ENCODE measurements around the gene IL1R1. TPM values are rescaled to one million over a fixed set of nuclear protein-coding genes. Genes with fewer than 3 reads are reported as not detected.

The IL1R1 gene
- total RNA-seq, 2 experiments from 2014 or later: not detected

GRCh38 chr2:102181919-102182635 is 39.5 kb downstream of the IL1R1 start:
- Histone ChIP-seq H3K4me2 (ENCODE audit: low read length) (no peak overlapping the region), H3K79me2 (ENCODE audit: insufficient read depth, low read depth, low read length) (no peaks in the 10 kb centered on the region), H3K4me1 (ENCODE audit: insufficient read depth, low read length, poor library complexity, severe bottlenecking) (no peaks in the 10 kb centered on the region), H3K27ac (ENCODE audit: low read depth, low read length, poor library complexity, severe bottlenecking) (no peak overlapping the region), H3K9me2 (ENCODE audit: insufficient read depth, low read length) (no peaks in the 10 kb centered on the region), H3K9me3 (ENCODE audit: low read length) (no peaks in the 10 kb centered on the region), H3K36me3 (ENCODE audit: insufficient read depth, low read length) (no peaks in the 10 kb centered on the region), H4K20me1 (ENCODE audit: insufficient read depth, low read length) (no peaks in the 10 kb centered on the region), H2AFZ (ENCODE audit: low read length) (no peak overlapping the region), H3K4me3 (ENCODE audit: low read depth, low read length, poor library complexity, severe bottlenecking) (no peak overlapping the region)
- CTCF ChIA-PET (ENCODE audit: unreplicated experiment): no interaction called here
- POLR2A ChIA-PET: no interaction called here
- no TSS peak for BruUV-seq (replicated peaks)
- no peak for DNase-seq (ENCODE audit: low spot score)
- TF ChIP-seq CTCF (conservative IDR thresholded peaks at IDR 0.05; ENCODE audit: low read length): no peak
- TF ChIP-seq EZH2phosphoT487 (IDR thresholded peaks at IDR 0.05; ENCODE audit: borderline replicate concordance, low read depth, low read length): no peak
- intact Hi-C loops (cut with micrococcal nuclease; ENCODE audit: unreplicated experiment): no loop called here

GRCh38 chr2:102184018-102184417 is 41.5 kb downstream of the IL1R1 start:
- no TSS peak for BruUV-seq (replicated peaks)
- POLR2A ChIA-PET: no interaction called here

More at GRCh38 chr2:102184018-102184417, 41.5 kb downstream of the IL1R1 start:
- TF ChIP-seq EZH2phosphoT487 (IDR thresholded peaks at IDR 0.05; ENCODE audit: borderline replicate concordance, low read depth, low read length) (no peak), CTCF (conservative IDR thresholded peaks at IDR 0.05; ENCODE audit: low read length) (no peak)
- CTCF ChIA-PET (ENCODE audit: unreplicated experiment): no interaction called here
- Histone ChIP-seq H3K79me2 (ENCODE audit: insufficient read depth, low read depth, low read length) (no peaks in the 10 kb centered on the region), H4K20me1 (ENCODE audit: insufficient read depth, low read length) (no peaks in the 10 kb centered on the region), H2AFZ (ENCODE audit: low read length) (no peak overlapping the region), H3K36me3 (ENCODE audit: insufficient read depth, low read length) (no peaks in the 10 kb centered on the region), H3K4me2 (ENCODE audit: low read length) (no peak overlapping the region), H3K9me3 (ENCODE audit: low read length) (no peaks in the 10 kb centered on the region), H3K4me3 (ENCODE audit: low read depth, low read length, poor library complexity, severe bottlenecking) (no peak overlapping the region), H3K27ac (ENCODE audit: low read depth, low read length, poor library complexity, severe bottlenecking) (no peak overlapping the region), H3K9me2 (ENCODE audit: insufficient read depth, low read length) (no peaks in the 10 kb centered on the region), H3K4me1 (ENCODE audit: insufficient read depth, low read length, poor library complexity, severe bottlenecking) (no peaks in the 10 kb centered on the region)
- no peak for DNase-seq (ENCODE audit: low spot score)
- intact Hi-C loops (cut with micrococcal nuclease; ENCODE audit: unreplicated experiment): no loop called here

Data from OCI-LY7 (cell line).